ENCODE results near the gene PEX26.

PEX26 gene

GRCh38 chr22:18154821-18155390, 77.1 kb downstream of the PEX26 start:
- DNase-seq, result no peak

Measured in amygdala (tissue), 56 donors.